Cardiac septum (tissue), 1 donor: ENCODE data around the gene KCNG3. TPM values are rescaled to one million over a fixed set of nuclear protein-coding genes. Genes with fewer than 3 reads are reported as not detected.
"Not testable (repeated sequence)": the region's sequence is repeated elsewhere in the genome, so short reads cannot be mapped to it uniquely, and the experiment has no call there.

Experiments
- DNase-seq: peaks from one replicate; pipeline ENCODE4 v3.0.0-alpha.2; 2020; ENCODE audit warnings: low spot score
- intact Hi-C: fragments of 100-400 bp; cut with DNase I; formaldehyde crosslinking; loops from one replicate; pipeline ENCODE4 v1.14.0; 2022
- total RNA-seq: library from RNA; stranded (reverse); fragmentation: NEBNext Ultra II Directional; extraction: Animal tissue kit (Norgen Biotek cat#: 25700); gene quantifications from one replicate; pipeline ENCODE4 v1.2.1, GENCODE V29; 2021
- donor health status: DM: no; HTN: no; CAD: no.

The KCNG3 gene
- total RNA-seq, 1 donor from 2014 or later = not detected

GRCh38 chr2:42443718-42444399 lies 49.9 kb downstream of the KCNG3 start:
- no peak for DNase-seq
- intact Hi-C loops = no loop called here

GRCh38 chr2:42442774-42443173 lies 51.0 kb downstream of the KCNG3 start:
- no peak for DNase-seq
- intact Hi-C loops = no loop called here

- no peak for DNase-seq
- intact Hi-C loops = no loop called here
Observed at GRCh38 chr2:42438685-42439084, 55.1 kb downstream of the KCNG3 start.

- no peak for DNase-seq
- intact Hi-C loops = no loop called here
Observed at GRCh38 chr2:42436370-42436769, 57.4 kb downstream of the KCNG3 start.

- intact Hi-C loops = no loop called here
Observed at GRCh38 chr2:42435628-42436027, 58.2 kb downstream of the KCNG3 start.

GRCh38 chr2:42430188-42430587 lies 63.6 kb downstream of the KCNG3 start:
- intact Hi-C loops = no loop called here
- no peak for DNase-seq

More at GRCh38 chr2:42435628-42436027, 58.2 kb downstream of the KCNG3 start:
- DNase-seq = no peak

GRCh38 chr2:42429352-42429751 lies 64.4 kb downstream of the KCNG3 start:
- intact Hi-C loops = no loop called here
- DNase-seq = no peak

- intact Hi-C loops = no loop called here
Observed at GRCh38 chr2:42425697-42426096, 68.1 kb downstream of the KCNG3 start.

GRCh38 chr2:42424033-42424432 lies 69.7 kb downstream of the KCNG3 start:
- DNase-seq = no peak
- intact Hi-C loops = no loop called here

More at GRCh38 chr2:42425697-42426096, 68.1 kb downstream of the KCNG3 start:
- DNase-seq = no peak

- intact Hi-C loops = no loop called here
- DNase-seq = no peak
Observed at GRCh38 chr2:42421601-42422239, 72.1 kb downstream of the KCNG3 start.

- intact Hi-C loops = no loop called here
- DNase-seq = no peak
Observed at GRCh38 chr2:42421157-42421485, 72.7 kb downstream of the KCNG3 start.

- DNase-seq = no peak
- intact Hi-C loops = no loop called here
Observed at GRCh38 chr2:42414648-42415047, 79.1 kb downstream of the KCNG3 start.

GRCh38 chr2:42414158-42414557 lies 79.6 kb downstream of the KCNG3 start:
- intact Hi-C loops = no loop called here
- no peak for DNase-seq

- no peak for DNase-seq
- intact Hi-C loops = no loop called here
Observed at GRCh38 chr2:42410742-42411514, 82.9 kb downstream of the KCNG3 start.

GRCh38 chr2:42408009-42408408 lies 85.8 kb downstream of the KCNG3 start:
- intact Hi-C loops = no loop called here
- DNase-seq = no peak

- intact Hi-C loops = no loop called here
- no peak for DNase-seq
Observed at GRCh38 chr2:42407476-42407875, 86.3 kb downstream of the KCNG3 start.

- intact Hi-C loops = no loop called here
Observed at GRCh38 chr2:42404676-42405075, 89.1 kb downstream of the KCNG3 start.

GRCh38 chr2:42401773-42402172 lies 92.0 kb downstream of the KCNG3 start:
- DNase-seq = no peak
- intact Hi-C loops = no loop called here

More at GRCh38 chr2:42404676-42405075, 89.1 kb downstream of the KCNG3 start:
- DNase-seq = no peak

GRCh38 chr2:42398052-42398451 lies 95.7 kb downstream of the KCNG3 start:
- DNase-seq, intact Hi-C loops: not testable (repeated sequence)

- intact Hi-C loops, DNase-seq: not testable (repeated sequence)
Observed at GRCh38 chr2:42393320-42393719, 100.5 kb downstream of the KCNG3 start.

GRCh38 chr2:42392191-42392590 lies 101.6 kb downstream of the KCNG3 start:
- no peak for DNase-seq
- intact Hi-C loops = no loop called here
